HG03139 (cell line): ENCODE results near the gene MMP20.
"Not testable (repeated sequence)": the region's sequence is repeated elsewhere in the genome, so short reads cannot be mapped to it uniquely, and the experiment has no call there.

Source experiments
- ATAC-seq: cut with Tn5 transposase; IDR thresholded peaks from one replicate; pipeline ENCODE4 v1.9.1; 2021; ENCODE audit not compliant: unreplicated experiment

Gene MMP20, protein sequence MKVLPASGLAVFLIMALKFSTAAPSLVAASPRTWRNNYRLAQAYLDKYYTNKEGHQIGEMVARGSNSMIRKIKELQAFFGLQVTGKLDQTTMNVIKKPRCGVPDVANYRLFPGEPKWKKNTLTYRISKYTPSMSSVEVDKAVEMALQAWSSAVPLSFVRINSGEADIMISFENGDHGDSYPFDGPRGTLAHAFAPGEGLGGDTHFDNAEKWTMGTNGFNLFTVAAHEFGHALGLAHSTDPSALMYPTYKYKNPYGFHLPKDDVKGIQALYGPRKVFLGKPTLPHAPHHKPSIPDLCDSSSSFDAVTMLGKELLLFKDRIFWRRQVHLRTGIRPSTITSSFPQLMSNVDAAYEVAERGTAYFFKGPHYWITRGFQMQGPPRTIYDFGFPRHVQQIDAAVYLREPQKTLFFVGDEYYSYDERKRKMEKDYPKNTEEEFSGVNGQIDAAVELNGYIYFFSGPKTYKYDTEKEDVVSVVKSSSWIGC

DNA sequence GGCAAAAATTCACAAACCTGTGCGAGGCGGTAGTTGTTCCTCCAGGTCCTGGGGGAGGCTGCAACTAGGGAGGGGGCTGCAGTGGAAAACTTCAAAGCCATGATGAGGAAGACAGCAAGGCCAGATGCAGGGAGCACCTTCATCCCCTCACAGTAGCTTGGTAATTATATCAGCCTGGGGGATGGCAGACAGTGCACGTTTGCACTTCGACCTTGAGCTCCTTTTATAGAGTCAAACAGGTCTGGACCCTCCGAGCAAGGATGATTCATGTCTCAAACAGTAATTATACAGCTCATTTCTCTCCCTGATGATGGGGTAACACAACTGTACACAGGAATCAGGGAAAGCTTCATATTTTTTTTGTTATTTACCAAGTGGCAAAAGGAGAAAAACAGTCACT is at the start of gene MMP20:
Gene MMP20 (minus strand): TSS at position 156 of the 400 bp plus-strand sequence. CDS start 13 bp downstream, at position 143.
- no peak for ATAC-seq

DNA sequence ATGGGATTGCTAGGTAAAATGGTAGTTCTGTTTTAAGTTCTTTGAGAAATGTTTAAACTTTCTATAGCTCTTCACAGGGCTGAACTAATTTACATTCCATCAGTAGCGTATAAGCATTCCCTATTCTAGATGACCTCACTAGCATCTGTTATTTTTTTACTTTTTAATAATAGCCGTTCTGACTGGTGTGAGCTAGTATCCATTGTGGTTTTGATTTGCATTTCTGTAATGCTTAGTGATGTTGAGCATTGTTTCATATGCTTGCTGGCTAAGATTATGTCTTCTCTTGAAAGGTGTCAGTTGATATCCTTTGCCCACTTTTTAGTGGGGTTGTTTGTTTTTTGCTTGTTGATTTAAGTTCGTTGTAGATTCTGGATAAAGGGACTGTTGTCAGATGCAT is 44.5 kb upstream of the MMP20 start:
- ATAC-seq: no peak

DNA sequence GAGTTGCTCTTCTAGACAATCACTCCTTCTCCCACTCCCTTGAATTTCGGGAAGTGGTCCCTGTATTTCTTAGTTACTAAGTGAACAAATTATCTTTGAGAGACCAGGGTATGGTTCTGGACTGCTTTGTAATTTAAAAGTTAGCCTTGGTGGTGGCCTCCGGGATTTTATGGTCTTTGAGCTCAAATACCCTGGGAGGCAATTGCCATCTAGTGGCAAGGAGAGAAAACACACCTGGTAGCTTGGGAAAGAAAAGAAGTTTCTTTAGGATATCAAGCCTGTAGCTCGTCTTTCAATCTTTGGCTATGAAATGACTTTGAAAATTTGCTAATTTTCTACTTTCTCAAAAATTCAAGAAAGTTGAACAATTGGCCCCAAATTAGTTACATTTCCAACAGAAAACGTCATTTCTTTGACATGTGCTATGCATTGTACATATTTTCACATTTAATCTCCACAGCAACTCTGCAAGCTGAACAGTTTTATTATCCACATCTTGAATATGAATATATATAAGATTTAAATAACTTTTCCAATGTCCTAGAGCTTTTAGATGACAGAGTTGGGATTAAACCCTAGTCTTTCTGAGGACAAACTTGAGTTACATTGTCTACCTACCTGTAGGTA is 41.3 kb upstream of the MMP20 start:
- peak; percentile 44 for ATAC-seq

DNA sequence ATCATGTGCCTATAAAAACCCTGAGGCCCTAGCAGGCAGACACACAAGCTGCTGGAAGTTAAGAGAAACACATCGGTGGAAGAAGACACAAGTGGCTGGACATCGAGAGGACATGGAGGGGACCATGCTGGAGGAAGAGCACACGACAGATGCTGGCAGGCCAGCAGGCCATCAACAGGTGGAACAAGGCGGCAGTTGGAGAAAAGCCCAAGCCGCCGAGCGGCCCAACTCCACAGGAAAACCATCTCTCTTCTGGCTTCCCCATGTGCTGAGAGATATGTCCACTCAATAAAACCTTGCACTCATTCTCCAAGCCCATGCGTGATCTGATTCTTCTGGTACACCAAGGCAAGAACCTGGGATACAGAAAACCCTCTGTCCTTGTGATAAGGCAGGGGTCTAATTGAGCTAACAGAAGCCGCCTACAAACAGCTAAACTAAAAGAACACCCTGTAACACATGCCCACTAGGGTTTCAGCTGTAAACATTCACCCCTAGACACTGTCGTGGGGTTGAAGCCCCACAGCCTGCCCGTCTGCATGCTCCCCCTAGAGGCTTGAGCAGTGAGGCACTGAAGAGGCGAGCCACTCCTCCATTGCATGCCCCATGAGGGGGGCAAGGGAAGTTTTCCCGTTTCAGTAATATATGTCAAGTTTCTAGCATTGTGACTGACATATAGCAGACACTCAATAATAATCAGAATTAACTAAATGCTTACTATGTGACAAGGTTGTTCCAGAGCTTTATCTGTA is 39.0 kb upstream of the MMP20 start:
- ATAC-seq: no peak

DNA sequence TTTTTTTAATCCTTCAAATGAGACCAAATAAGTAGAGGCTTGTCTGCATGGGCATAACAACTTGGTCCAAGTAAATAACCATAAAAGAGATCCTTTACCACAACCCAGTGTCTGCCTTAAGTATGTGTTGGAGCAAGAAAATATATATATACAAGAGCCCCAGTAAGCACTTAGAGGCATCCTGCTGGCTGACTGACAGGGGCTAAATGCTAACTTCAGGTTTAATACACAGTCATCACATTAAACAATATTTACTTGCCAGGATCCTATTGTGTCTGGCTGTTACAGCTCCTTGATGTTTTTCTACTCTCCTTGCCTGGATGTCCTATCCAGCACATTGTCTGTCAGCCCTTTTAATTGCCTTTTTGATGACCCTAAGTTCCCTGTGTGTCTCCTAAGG is 37.5 kb upstream of the MMP20 start:
- ATAC-seq: no peak

DNA sequence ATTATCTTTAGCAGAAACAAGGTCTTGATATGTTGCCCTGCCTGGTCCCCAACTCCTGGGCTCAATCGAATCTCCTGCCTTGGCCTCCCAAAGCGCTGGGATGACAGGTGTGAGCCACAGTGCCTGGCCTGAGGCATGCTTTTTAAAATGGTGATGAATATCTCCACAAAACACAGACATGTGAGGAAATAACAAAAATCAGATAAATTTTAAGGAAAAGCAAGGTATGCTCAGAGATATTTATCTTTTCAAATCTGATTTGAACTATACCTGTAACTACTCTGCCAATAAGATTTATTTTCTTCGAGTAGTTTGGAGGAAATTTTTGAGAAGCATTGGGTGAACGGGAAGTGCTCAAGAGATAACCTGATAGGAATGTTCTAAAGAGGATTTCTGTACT is 35.9 kb upstream of the MMP20 start:
- ATAC-seq: no peak

DNA sequence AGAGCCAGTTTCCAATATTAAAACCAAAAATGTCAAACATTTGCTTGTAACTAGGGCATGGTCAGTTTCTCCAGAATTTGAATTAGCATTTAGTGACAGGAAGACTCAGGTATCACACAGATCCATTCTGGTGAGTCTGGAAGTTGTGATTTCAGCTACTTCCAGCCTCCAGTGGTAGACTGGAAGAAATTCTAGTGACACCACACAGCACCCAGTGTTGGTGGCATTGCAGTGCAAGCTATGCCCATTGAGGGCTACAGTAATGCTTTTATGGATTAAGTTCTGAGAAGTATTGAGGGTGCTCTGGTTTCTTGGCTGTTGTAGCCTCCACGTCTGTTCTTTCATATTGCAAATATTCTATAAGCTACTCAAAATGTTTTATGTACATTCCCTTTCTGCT is 31.4 kb upstream of the MMP20 start:
- no peak for ATAC-seq

DNA sequence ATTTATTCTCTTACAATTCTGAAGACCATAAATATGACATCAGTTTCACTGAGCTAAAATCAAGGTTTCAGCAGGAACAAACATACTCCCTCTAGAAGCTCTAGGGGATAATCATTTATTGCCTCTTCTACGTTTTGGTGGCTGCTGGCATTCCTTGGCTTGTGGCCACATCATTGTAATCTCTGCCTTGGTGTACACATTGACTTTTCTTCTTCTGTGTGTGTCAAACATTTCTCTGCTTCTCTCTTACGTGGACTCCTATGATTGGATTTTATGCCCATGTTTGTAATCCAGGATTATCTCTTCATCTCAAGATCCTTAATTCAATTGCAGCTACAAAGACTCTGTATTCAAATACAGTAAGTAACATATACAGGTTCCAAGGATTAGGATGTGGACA is 30.4 kb upstream of the MMP20 start:
- no peak for ATAC-seq

DNA sequence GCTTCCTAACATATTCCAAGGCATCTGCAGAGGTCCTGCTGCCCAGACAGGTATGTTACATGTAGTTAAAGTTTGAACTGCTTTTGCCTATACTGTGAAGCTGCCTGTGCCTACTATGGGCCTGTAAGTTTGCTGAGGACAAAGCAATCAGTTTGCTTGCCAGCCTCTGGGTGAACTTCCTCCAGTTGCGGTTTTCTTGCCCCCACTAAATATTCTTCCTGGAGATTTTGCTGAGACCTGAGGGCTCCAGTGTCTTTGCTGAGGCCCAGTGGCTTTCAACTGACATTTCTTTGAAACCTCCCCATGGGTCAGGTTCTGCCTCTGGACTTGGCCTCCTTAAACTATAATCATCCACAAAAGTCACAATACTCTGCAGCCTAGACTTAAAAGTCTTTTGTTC is 29.6 kb upstream of the MMP20 start:
- no peak for ATAC-seq

DNA sequence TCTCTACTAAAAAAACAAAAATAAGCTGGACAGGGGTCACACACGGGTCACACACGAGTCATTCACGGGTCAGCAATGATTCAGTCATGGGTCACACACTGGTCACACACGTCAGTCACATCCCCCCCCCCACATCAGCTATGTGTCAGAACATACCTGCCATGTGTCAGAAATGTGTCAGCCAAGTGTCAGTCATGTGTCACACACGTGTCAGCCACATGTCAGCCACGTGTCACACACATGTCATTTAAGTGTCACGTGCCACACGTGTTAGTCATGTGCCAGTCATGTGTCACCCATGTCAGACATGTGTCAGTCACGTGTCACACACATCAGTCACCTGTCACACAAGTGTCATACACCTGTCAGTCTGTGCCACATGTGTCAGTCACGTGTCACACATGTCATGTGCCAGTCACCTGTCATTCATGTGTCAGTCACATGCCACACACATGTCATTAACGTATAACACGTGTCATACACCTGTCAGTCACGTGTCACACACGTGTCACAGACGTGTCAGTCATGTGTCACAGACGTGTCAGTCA is 28.7 kb upstream of the MMP20 start:
- ATAC-seq: no peak

DNA sequence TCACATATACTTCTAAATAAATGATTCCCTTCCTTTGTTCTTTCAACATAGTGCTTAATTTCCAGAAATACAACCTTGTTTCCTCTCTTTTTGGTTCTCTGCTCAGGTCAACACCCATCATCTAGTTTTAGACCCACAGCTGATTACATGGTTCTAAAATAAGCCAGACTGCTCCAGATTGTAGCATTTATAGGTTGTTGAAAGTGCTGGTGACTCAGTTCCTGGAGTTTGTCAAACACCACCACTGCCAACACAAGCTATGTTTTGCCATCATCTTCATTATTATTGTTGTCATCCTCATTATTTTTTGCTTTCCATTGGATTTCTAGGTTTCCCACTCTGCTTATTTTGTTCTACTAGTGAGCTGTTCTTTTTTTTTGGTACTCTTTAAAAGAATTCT is 22.3 kb upstream of the MMP20 start:
- no peak for ATAC-seq

DNA sequence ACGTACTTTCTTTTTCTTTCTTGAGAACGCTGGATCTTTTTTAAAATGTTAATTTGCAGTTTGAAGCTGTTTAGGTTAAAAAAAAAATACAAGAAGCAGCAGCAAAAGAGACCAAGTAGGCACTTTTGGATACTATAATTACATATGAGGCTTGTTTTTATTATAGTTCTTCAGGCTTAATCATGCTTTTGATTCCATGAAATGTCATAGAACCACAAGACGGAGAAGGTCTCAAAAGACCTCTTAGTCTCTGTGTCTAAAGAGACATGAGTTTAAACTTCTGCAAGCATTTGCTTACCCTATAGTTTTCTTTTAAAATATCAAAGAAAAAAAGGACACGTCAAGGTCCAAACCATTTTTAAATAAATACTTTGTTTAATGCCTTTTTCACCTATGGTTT is 18.8 kb upstream of the MMP20 start:
- no peak for ATAC-seq

DNA sequence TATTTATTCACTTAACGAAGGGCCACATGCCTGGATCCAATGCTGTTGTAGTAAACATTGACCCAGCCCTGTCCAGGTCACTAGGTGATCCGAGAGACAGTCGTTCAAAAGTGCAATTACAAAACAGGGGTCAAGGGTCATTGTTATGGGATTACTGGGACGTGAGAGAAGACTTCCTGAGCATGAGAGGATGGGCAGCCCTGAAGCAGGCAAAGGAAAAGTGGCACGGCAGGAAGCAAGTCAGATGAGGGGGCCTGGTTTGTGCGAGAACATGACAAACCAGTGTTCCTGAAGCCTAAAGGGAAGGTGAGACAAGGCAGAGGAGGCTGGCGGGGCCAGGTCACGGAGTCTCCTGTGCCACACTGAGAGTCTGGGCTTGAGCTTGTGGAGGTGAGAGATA is 15.8 kb upstream of the MMP20 start:
- no peak for ATAC-seq

DNA sequence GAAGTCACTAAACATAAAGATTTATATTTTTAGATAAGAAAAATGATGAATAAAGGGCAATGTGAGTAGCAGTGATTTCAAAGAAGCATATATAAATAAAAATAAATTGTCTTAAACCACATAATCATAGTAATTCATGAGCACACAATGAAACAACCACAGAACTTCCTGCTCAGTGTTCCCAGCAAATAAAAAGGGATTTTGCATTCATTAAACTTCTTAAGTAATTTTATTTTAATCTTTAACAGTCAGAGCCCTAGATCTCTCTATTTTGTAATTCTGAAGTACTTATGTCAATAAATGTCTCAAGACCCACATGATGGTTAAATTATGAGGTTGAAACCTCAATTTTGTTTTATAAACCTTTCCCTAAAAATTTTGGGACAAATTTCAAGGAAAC is 14.5 kb upstream of the MMP20 start:
- ATAC-seq: no peak

DNA sequence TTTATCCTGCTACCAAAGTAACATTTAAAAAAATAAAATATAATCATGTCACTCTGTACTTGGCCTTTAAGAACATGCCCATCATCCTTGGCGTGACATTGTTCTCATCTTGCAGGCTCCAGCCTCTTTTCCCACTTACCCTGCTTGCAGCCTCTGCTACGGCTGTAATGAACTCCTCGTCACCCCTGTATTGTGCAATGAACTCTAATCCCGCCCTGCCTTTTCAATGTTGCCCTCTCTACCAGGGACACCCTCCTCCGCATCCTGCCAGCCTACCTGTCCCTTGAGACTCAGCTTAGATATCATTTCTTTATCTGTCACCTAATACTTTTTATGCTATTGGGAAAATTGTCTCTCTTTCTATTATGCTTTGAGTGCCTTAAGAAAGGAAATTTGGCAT is 12.6 kb upstream of the MMP20 start:
- ATAC-seq: no peak

DNA sequence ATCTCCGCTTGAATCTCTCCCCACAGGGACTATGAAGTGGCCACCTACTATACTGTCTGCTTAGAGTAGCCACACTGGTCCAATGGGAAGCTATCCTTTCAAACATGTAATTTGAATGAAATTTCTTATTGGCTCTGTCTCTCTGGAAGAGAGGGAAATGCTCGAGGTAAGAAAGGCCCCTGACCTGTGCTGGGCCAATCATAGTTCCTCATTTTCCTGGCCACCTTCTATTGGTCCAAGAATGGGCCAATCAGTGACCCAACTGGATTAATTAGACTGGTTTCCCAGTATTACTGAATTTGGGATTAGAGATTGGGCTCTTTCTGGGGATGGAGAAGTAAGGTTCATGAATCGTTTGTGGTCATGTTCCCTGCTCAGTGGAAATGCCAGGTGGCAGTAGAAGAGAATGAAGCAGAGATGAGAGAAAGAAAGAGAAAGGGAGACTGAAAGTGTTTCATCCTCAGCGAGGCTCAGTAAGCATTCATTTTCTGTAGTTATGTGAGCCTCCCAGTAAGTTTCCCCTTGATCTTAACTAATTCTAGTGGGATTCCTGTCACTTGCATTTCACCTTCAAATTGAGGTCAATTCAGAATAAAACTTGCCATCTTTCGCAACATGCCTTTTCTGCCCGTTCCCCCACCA is 8.4 kb upstream of the MMP20 start:
- ATAC-seq: no peak

DNA sequence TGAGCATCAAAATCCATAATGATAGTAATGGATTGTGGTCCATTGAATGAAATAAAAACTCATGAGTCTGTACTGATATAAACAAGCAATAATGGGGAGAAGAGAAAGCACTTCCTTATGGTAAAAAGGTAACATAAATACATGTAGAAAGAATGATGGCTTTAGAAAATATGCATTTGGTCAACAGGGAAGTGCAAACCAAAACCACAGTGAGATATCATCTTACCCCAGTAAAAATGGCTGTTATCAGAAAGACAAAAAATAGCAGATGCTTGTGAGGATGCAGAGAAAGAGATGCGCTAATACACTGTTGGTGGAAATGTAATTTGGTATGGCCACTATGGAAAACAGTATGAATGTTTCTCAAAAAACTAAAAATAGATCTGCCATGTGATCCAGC is 6.9 kb upstream of the MMP20 start:
- no peak for ATAC-seq

DNA sequence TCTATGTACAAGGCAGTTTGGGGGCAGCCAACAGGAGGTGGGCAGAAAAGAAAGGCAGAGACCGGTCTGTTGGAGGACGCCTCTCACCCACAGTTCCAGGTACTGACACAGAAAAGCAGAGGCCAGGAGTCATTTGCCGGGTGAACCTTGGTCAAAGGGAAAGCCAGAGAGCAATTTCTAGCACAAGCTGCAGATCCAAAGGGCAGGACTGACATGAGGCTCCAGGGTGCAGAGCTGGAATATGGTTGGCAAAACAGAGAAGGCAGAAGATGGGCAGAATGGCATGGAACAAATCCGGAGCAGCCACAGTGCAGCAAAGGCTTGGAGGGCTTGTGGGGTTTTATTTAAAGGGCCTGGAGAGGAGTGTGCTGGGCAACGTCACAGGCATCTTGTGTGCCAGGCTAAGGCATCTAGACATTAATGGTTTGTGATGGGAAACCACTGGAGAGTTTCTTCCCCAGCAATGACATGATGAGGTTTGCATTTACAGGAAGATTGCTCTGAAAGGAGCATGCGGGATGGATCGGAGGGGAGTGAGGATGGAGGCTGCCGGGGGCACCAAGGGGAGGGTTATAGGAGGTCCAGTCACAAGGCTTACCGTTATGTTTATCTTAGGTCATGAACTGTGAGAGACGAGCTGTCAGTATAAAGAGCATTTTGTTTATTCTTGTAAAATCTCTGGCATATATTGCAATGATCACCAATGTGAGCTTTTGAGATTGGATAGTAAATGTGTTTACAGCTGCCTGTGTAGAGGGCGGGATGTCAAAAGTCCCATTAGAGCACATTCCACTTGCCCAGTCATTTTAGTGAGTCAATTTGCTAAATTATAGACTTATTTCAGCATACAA is 5.7 kb upstream of the MMP20 start:
- ATAC-seq: no peak

DNA sequence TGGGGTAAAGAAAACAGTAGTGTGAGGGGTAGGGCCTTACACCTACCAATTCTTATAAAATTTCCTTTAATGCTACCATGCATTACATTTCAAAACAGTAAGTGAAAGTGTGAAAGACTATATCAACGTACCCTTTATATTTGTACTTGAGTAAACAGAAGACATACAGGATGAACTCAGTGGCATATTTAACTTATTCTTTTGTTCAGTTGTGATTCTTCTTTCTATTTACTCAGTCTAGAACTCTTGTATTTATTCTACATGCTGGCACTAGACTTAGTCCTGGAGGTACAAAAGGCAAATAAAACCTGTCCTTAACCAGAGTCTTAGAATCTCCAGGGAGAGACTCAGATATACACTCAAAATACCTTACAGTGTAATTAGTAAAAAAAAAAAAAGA is 4.8 kb upstream of the MMP20 start:
- not testable (repeated sequence) for ATAC-seq

DNA sequence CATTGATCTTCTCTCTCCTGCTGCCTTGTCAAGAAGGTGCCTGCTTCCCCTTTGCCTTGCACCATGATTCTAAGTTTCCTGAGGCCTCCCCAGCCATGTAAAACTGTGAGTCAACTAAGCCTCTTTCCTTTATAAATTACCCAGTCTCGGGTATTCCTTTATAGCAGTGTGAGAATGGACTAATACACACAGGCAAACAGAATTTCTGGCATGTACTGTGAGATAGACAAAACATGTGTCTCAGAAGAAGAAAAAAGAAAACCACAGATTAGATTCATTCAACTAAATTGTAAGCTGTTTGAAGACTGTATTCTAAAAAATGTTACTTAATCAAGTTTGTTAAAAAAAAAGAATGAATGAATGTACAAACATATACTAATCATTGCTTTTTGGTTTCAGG is 1.5 kb upstream of the MMP20 start:
- no peak for ATAC-seq
